Large intestine (tissue), 3 donors: ENCODE measurements around the gene MORN3. TPM values are rescaled to one million over a fixed set of nuclear protein-coding genes. Genes with fewer than 3 reads are reported as not detected.
"Not testable (repeated sequence)": the region's sequence is repeated elsewhere in the genome, so short reads cannot be mapped to it uniquely, and the experiment has no call there.

ENCODE experiments used
- DNase-seq, 2 donors: peaks; one replicate each; pipeline versions ENCODE4 v3.0.0 to v3.0.0-alpha.2; 2013
- H3K27ac ChIP-seq: one replicate; pipeline ENCODE4 v1.5.1; 2013; ENCODE audit warnings: low read length
- H3K27me3 ChIP-seq: 2 replicates; pipeline ENCODE4 v1.6.1; 2013; ENCODE audit warnings: low read length; ENCODE audit not compliant: control insufficient read depth, insufficient read depth
- H3K36me3 ChIP-seq: 2 replicates; pipeline ENCODE4 v1.6.1; 2013; ENCODE audit warnings: low read length; ENCODE audit not compliant: control insufficient read depth, insufficient read depth
- H3K4me1 ChIP-seq: one replicate; pipeline ENCODE4 v1.6.1; 2013; ENCODE audit warnings: low read length; ENCODE audit not compliant: control insufficient read depth, insufficient read depth
- H3K4me3 ChIP-seq: one replicate; pipeline ENCODE4 v1.5.1; 2013; ENCODE audit warnings: low read length
- H3K9me3 ChIP-seq: one replicate; pipeline ENCODE4 v1.6.1; 2013; ENCODE audit warnings: mild to moderate bottlenecking, low read depth, low read length, moderate library complexity; ENCODE audit not compliant: control insufficient read depth
- WGBS: methylation state at CpG from one replicate; pipeline ENCODE4 v1.1.5; 2013; ENCODE audit warnings: low lambda C conversion rate; ENCODE audit not compliant: insufficient coverage; 5-methylcytosine and 5-hydroxymethylcytosine counted together
- polyA plus RNA-seq: library from polyadenylated mRNA; unstranded; fragments of 120-200 nt; gene quantifications from one replicate; pipeline ENCODE4 v1.2.1, GENCODE V29; 2013

MORN3 gene
- polyA plus RNA-seq, 1 donor = 3.5 TPM

DNA sequence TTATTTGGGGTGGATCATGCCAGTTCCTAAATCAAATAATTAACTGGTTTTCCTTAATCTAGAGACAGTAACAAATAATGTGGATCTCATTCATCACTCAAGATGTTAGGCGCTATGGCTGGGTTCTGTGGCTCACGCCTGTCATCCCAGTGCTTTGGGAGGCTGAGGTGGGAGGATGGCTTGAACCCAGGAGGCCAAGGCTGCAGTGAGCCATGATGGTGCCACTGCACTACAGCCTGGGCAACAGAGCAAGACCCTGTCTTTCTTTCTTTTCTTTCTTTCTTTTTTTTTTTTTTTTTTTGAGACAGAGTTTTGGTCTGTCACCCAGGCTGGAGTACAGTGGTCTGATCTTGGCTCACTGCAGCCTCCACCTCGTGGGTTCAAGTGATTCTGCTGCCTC, 23.3 kb upstream of the MORN3 start:
- no CpG with 5 or more reads among the region's 3 CpGs for WGBS
- not testable (repeated sequence) for H3K4me1 ChIP-seq, H3K9me3 ChIP-seq, H3K36me3 ChIP-seq, H3K4me3 ChIP-seq, DNase-seq, H3K27ac ChIP-seq, H3K27me3 ChIP-seq

DNA sequence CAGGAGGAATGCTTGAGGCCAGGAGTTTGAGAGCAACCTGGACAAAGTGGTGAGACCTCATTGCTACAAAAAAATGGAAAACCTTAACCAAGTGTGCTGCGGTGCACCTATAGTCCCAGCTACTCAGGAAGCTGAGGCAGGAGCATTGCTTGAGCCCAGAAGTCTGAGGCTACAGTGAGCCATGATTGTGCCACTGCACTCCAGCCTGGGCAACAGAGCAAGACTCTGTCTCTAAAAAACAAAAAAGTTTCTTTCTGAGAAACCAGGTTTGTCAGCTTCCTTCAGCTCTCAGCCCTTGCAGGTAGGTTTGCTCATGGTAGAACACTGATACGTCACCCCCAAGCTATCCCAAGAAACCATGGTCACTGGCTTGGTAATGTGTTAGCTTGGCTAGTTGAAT, 20.0 kb upstream of the MORN3 start:
- no peaks in the 10 kb centered on the region for H3K27me3 ChIP-seq
- DNase-seq = no peak
- H3K9me3 ChIP-seq = no peaks in the 10 kb centered on the region
- no peaks in the 10 kb centered on the region for H3K36me3 ChIP-seq
- H3K4me1 ChIP-seq = peaks cover 3% of the 10 kb centered on the region
- no peak overlapping the region for H3K4me3 ChIP-seq
- no peak overlapping the region for H3K27ac ChIP-seq
- no CpG with 5 or more reads among the region's 2 CpGs for WGBS

DNA sequence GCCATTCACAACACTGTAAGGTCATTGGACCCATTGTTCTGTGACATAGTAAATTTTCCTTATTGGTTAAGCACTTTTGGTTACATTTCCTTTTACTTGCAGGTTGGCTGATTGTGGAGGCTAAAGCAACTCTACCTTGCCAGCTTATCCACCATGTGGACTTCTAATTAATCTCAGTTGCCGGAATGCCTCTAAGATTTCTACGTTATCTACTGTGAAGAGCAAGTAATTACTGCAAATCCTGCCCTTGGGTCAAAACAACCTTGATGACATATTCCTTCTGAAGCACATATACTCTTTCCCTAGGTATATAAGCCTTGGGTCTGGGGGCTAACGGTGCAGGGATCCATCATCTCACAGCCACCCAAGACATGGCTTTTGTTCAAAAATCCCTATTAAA, 19.5 kb upstream of the MORN3 start:
- no CpG with 5 or more reads among the region's 3 CpGs for WGBS
- H3K4me1 ChIP-seq = peaks cover 3% of the 10 kb centered on the region

DNA sequence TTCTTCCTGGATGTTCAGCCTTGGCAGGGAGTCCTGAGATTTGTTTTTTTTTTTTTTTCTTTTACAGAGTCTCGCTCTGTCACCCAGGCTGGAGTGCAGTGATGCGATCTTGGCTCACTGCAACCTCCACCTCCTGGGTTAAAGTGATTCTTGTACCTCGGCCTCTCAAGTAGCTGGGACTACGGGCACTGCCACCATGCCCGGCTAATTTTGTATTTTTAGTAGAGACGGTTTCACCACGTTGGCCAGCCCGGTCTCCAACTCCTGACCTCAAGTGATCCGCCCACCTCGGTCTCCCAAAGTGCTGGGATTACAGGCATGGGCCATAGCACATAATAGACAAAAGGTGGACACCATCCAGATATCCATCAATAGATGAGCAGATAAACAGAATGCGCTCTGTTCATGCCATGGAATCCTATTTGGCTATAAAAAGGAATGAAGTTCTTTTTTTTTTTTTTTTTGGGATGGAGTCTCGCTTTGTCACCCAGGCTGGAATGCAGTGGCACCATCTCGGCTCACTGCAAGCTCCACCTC, 10.3 kb upstream of the MORN3 start:
- H3K27ac ChIP-seq, H3K4me1 ChIP-seq, H3K4me3 ChIP-seq, H3K9me3 ChIP-seq, H3K36me3 ChIP-seq, H3K27me3 ChIP-seq, DNase-seq: not testable (repeated sequence)
- no CpG with 5 or more reads among the region's 13 CpGs for WGBS

More for the DNA sequence above, 19.5 kb upstream of the MORN3 start:
- no peak overlapping the region for H3K27ac ChIP-seq
- H3K36me3 ChIP-seq = no peaks in the 10 kb centered on the region
- no peak for DNase-seq
- no peaks in the 10 kb centered on the region for H3K9me3 ChIP-seq
- H3K27me3 ChIP-seq = no peaks in the 10 kb centered on the region
- no peak overlapping the region for H3K4me3 ChIP-seq

DNA sequence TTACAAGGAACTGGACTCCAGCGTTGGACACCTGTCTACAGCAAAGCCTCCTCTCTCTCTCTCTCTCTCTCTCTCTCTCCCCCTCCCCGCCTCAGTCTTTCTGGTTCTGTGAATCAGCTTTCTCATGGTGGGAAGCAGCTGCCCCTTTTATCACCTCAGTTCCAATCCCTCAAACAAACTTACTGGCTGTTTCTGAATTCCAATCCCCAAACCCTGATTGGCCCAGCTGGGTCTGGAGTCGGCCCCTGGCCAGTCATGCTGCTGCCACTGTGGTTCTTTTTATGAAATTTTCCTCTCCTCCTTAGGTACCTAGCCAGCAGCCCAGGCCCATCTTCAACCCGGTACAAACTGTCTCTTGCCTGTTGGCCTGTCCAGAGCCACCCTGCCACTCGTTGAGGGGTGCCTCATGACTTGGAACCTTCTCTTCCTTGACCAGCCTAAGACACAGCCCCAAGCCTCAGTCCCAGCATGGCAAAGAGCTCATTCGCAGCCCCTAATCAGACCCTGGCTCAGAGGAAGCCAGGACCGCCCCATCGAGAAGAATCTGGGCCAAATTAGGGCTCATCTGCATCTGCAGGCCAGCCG, 9.4 kb upstream of the MORN3 start:
- no peak for DNase-seq
- Histone ChIP-seq H3K36me3 (no peaks in the 10 kb centered on the region), H3K4me1 (no peaks in the 10 kb centered on the region), H3K27me3 (no peaks in the 10 kb centered on the region), H3K4me3 (no peak overlapping the region), H3K9me3 (no peaks in the 10 kb centered on the region), H3K27ac (no peak overlapping the region)
- 40% methylated on average over 1 of the region's 9 CpGs for WGBS

DNA sequence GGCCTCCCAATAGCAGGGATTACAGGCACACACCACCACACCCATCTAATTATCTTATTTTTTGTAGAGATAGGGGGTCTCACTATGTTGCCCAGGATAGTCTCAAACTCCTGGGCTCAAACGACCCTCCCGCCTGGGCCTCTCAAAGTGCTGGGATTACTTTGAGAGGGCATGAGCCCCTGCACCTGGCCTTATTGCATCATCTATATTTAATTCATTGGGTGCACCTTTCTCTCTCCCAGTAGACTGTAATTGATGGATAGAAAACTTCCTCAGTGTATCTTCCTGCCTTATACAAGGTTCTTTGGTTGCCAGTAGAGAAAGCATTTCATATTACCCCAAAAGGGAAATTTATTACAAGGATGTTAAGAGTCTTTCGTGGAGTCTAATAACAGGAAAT, 8.9 kb upstream of the MORN3 start:
- DNase-seq = no peak
- Histone ChIP-seq H3K36me3 (no peaks in the 10 kb centered on the region), H3K27me3 (no peaks in the 10 kb centered on the region), H3K4me3 (no peak overlapping the region), H3K27ac (no peak overlapping the region), H3K4me1 (no peaks in the 10 kb centered on the region), H3K9me3 (no peaks in the 10 kb centered on the region)
- no CpG with 5 or more reads among the region's 3 CpGs for WGBS

DNA sequence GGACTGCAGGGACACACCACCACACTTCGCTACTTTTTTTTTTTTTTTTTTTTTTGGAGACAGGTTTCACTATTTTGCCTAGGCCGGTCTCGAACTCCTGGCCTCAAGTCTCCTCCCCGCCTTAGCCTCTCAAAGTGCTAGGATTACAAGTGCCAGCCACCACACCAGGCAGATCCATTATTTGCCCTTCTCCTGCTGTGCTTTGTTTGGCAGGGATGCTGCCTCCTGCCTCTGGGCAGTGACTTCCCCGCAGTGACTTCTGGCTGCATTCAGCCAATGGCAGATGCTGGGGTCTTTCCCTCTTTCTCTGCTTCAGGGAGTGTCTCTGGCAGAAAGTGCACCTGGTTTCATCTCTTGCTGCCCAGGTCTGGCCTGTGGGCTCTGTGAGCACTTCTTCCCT, 6.7 kb upstream of the MORN3 start:
- 100% methylated on average over 3 of the region's 5 CpGs for WGBS
- Histone ChIP-seq H3K4me1 (peaks cover 10% of the 10 kb centered on the region), H3K9me3 (no peaks in the 10 kb centered on the region), H3K4me3 (no peak overlapping the region), H3K27ac (no peak overlapping the region), H3K36me3 (no peaks in the 10 kb centered on the region), H3K27me3 (no peaks in the 10 kb centered on the region)
- no peak for DNase-seq

DNA sequence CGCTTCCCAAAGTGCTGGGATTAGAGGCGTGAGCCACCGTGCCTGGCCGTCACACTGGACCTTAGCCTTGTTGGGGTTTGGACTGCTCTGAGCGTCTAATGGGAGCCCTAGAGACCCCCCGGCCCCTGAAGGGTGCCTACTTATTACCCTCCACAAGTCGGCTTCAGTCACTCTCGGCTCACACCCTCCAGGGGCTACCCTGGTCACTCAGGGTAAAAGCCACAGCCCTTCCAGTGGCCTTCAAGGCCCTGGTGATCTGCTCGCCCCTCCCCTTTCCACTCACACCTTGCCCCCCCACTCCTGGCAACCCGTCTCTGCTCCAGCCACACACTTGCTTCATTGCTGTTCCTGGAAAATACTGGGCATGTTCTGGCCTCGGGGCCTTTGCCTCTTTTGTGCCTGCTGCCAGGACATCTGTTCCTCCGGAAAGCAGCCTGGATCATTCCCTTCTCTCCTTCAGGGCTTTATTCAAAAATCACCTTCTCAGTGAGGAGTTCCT, 3.6 kb upstream of the MORN3 start:
- H3K4me1 ChIP-seq = peaks cover 18% of the 10 kb centered on the region
- peak in 1 of 2 donors; percentile 27 for DNase-seq
- H3K9me3 ChIP-seq = no peaks in the 10 kb centered on the region
- H3K27ac ChIP-seq = no peak overlapping the region
- peak overlapping the region; percentile 55 for H3K4me3 ChIP-seq
- no peaks in the 10 kb centered on the region for H3K36me3 ChIP-seq
- H3K27me3 ChIP-seq = no peaks in the 10 kb centered on the region
- no CpG with 5 or more reads among the region's 12 CpGs for WGBS

DNA sequence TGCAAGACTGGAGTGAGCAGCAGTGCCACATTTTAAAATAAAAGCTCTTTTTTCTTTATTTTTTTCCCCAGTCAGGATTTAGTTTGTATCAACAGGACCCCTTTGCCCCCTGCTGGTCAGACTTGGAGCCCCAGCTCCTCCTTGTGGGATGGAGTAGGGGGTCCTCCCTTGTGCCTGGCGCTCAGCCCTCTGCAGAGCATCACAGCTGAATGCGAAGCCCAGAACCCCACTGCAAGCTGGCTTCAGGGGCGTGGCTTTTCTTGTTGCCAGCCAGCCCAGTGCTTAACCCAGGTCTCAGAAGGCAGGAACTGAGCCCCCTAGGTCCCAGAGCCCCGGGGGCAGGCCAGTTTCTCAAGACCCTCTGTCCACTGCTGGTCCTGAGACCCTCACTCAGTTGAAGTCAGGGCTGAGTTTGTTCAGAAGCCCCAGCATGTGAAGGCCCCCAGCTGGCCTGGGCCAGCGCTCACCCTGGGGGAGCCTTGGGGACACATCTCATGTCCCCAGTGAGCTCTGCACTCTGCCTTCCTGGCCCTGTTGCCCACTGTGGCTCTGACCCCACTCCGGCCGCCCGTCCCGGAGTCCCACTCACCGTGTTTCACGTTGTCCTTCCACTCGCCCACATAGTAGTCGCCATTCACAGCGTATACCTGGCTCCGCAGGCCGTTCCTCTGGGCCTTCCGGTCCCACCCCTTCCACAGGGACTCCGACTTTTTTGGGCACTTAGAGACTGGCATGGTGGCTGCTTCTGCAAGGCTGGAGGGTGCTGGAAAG, 519 bp downstream of the MORN3 start:
- WGBS = no CpG with 5 or more reads among the region's 18 CpGs
- peak in 1 of 2 donors; percentile 26 for DNase-seq
- Histone ChIP-seq H3K4me3 (no peak overlapping the region), H3K36me3 (no peaks in the 10 kb centered on the region), H3K9me3 (no peaks in the 10 kb centered on the region), H3K27ac (no peak overlapping the region), H3K4me1 (peaks cover 18% of the 10 kb centered on the region), H3K27me3 (no peaks in the 10 kb centered on the region)

DNA sequence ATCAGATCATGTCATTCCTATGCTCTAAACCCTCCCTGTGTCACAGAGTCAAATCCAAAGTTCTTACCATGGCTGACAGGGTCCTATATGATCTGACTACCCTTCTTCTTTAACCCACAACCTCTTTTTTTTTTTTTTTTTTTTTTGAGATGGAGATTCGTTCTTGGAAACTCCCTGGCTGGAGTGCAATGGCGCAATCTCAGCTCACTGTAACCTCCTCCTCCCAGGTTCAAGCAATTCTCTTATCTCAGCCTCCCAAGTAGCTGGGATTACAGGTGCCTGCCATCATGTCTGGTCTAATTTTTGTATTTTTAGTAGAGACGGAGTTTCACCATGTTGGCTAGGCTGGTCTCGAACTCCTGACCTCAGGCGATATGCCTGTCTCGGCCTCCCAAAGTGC, 2.6 kb downstream of the MORN3 start:
- H3K4me1 ChIP-seq, H3K36me3 ChIP-seq, H3K9me3 ChIP-seq, H3K27ac ChIP-seq, H3K27me3 ChIP-seq, H3K4me3 ChIP-seq, DNase-seq: not testable (repeated sequence)
- no CpG with 5 or more reads among the region's 6 CpGs for WGBS

DNA sequence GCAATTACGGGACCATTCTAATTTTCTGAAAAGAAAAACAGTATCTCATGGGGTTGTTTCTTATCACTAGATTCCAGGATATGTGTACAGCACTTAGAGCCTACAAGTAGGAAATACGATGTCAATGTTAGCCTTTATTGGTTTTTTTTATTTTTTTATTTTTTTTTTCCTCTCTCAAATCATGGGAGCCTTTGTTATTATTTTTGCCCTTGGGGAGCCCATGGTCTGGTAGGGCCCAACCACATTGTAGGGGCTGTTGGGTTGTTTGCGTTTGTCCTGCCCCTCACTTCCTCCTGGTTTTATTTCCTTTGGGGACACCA, 5.9 kb downstream of the MORN3 start:
- H3K27ac ChIP-seq = no peak overlapping the region
- WGBS = 83% methylated on average over 1 of the region's 3 CpGs
- no peak for DNase-seq
- no peaks in the 10 kb centered on the region for H3K9me3 ChIP-seq
- peaks cover 7% of the 10 kb centered on the region for H3K4me1 ChIP-seq
- no peaks in the 10 kb centered on the region for H3K27me3 ChIP-seq
- no peak overlapping the region for H3K4me3 ChIP-seq
- no peaks in the 10 kb centered on the region for H3K36me3 ChIP-seq
